Measurements from ENCODE around the gene ATP13A2. TPM values are rescaled to one million over a fixed set of nuclear protein-coding genes. Genes with fewer than 3 reads are reported as not detected.

Gene ATP13A2
- total RNA-seq, 1 donor from 2014 or later: 31.9 TPM

GRCh38 chr1:17032741-17033140, 21.0 kb upstream of the ATP13A2 start:
- no peak overlapping the region for H3K4me3 Mint-ChIP-seq

GRCh38 chr1:17031436-17031835, 19.7 kb upstream of the ATP13A2 start:
- no peak overlapping the region for H3K27ac Mint-ChIP-seq

More at GRCh38 chr1:17032741-17033140, 21.0 kb upstream of the ATP13A2 start:
- Mint-ChIP-seq H3K9me3 (no peaks in the 10 kb centered on the region), H3K27ac (no peak overlapping the region), H3K4me1 (no peaks in the 10 kb centered on the region), H3K36me3 (ENCODE audit: low read depth) (peaks cover 51% of the 10 kb centered on the region), H3K27me3 (no peaks in the 10 kb centered on the region)
- DNase-seq: no peak
- intact Hi-C loops (cut with micrococcal nuclease): no loop called here
- no peak for TF ChIP-seq CTCF (IDR thresholded peaks at IDR 0.05)
- ChIA-PET CTCF (no interaction called here), POLR2A (no interaction called here)
- no peak for ATAC-seq (ENCODE audit: low read depth)

GRCh38 chr1:17030206-17030605, 18.5 kb upstream of the ATP13A2 start:
- Mint-ChIP-seq H3K27me3 (no peaks in the 10 kb centered on the region), H3K4me1 (no peaks in the 10 kb centered on the region), H3K9me3 (no peaks in the 10 kb centered on the region), H3K27ac (no peak overlapping the region), H3K4me3 (no peak overlapping the region), H3K36me3 (ENCODE audit: low read depth) (peaks cover 63% of the 10 kb centered on the region)
- TF ChIP-seq CTCF (IDR thresholded peaks at IDR 0.05): no peak
- ATAC-seq (ENCODE audit: low read depth): no peak
- ChIA-PET POLR2A (interaction anchor here (0.7 kb wide), 1 partner anchor 19 kb away, joined by 6 read pairs; no protein-coding TSS in a partner anchor), CTCF (no interaction called here)
- intact Hi-C loops (cut with micrococcal nuclease): no loop called here
- DNase-seq: no peak

More at GRCh38 chr1:17031436-17031835, 19.7 kb upstream of the ATP13A2 start:
- CTCF ChIA-PET: no interaction called here
- intact Hi-C loops (cut with micrococcal nuclease): no loop called here
- Mint-ChIP-seq H3K4me3 (no peak overlapping the region), H3K9me3 (no peaks in the 10 kb centered on the region), H3K4me1 (no peaks in the 10 kb centered on the region), H3K27me3 (no peaks in the 10 kb centered on the region), H3K36me3 (ENCODE audit: low read depth) (peaks cover 60% of the 10 kb centered on the region)
- POLR2A ChIA-PET: no interaction called here
- TF ChIP-seq CTCF (IDR thresholded peaks at IDR 0.05): no peak
- DNase-seq (no peak), ATAC-seq (ENCODE audit: low read depth) (no peak)

- Mint-ChIP-seq H3K27ac (no peak overlapping the region), H3K27me3 (no peaks in the 10 kb centered on the region), H3K4me1 (no peaks in the 10 kb centered on the region), H3K4me3 (no peak overlapping the region), H3K36me3 (ENCODE audit: low read depth) (peaks cover 76% of the 10 kb centered on the region), H3K9me3 (no peaks in the 10 kb centered on the region)
- DNase-seq: no peak
- TF ChIP-seq CTCF (IDR thresholded peaks at IDR 0.05): no peak
- intact Hi-C loops (cut with micrococcal nuclease): no loop called here
- no peak for ATAC-seq (ENCODE audit: low read depth)
- ChIA-PET CTCF (no interaction called here), POLR2A (no interaction called here)
Measured at GRCh38 chr1:17028662-17029188, 17.0 kb upstream of the ATP13A2 start.

- Mint-ChIP-seq H3K27ac (no peak overlapping the region), H3K27me3 (no peaks in the 10 kb centered on the region), H3K36me3 (ENCODE audit: low read depth) (peaks cover 79% of the 10 kb centered on the region), H3K4me1 (peaks cover 2% of the 10 kb centered on the region), H3K4me3 (no peak overlapping the region), H3K9me3 (no peaks in the 10 kb centered on the region)
- no peak for TF ChIP-seq CTCF (IDR thresholded peaks at IDR 0.05)
- ChIA-PET POLR2A (no interaction called here), CTCF (no interaction called here)
- ATAC-seq (ENCODE audit: low read depth) (no peak), DNase-seq (no peak)
- intact Hi-C loops (cut with micrococcal nuclease): no loop called here
Measured at GRCh38 chr1:17027900-17028299, 16.2 kb upstream of the ATP13A2 start.

Data from activated B cell treated with CpG ODN at 0.5 μM for 24 hours (primary cell).